C4-2B (cell line): ENCODE measurements around the gene CDHR2.

Source experiments
- H3K27ac ChIP-seq: fragments of 450-650 bp; 2 replicates; pipeline ENCODE4 v1.5.1; 2017
- ZFX ChIP-seq: fragments of 450-650 bp; IDR thresholded peaks from 2 replicates; pipeline ENCODE4 v1.6.1; 2017
- TF ChIP-seq, protein P1 (sequence below): fragments of 450-650 bp; conservative IDR thresholded peaks from 2 replicates; pipeline ENCODE4 v1.5.1; 2017; ENCODE audit warnings: mild to moderate bottlenecking

The CDHR2 gene

DNA sequence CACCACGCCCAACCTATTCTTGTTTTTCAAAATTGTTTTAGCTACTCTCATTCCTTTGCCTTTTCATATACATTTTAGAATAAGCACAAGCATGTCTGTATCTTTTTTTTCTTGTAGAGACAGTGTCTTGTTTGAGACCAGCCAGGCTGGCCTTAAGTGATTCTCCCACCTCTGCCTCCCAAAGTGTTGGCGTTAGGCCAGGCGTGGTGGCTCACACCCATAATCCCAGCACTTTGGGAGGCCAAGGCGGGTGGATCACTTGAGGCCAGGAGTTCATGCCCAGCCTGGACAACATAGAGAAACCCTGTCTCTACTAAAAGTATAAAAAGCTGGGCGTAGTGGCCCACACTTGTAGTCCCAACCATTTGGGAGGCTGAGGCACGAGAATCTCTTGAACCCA lies 25.0 kb upstream of the CDHR2 start:
- TF ChIP-seq ZFX: no peak
- TF ChIP-seq, protein P1, sequence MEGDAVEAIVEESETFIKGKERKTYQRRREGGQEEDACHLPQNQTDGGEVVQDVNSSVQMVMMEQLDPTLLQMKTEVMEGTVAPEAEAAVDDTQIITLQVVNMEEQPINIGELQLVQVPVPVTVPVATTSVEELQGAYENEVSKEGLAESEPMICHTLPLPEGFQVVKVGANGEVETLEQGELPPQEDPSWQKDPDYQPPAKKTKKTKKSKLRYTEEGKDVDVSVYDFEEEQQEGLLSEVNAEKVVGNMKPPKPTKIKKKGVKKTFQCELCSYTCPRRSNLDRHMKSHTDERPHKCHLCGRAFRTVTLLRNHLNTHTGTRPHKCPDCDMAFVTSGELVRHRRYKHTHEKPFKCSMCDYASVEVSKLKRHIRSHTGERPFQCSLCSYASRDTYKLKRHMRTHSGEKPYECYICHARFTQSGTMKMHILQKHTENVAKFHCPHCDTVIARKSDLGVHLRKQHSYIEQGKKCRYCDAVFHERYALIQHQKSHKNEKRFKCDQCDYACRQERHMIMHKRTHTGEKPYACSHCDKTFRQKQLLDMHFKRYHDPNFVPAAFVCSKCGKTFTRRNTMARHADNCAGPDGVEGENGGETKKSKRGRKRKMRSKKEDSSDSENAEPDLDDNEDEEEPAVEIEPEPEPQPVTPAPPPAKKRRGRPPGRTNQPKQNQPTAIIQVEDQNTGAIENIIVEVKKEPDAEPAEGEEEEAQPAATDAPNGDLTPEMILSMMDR: no peak
- H3K27ac ChIP-seq: no peak overlapping the region

DNA sequence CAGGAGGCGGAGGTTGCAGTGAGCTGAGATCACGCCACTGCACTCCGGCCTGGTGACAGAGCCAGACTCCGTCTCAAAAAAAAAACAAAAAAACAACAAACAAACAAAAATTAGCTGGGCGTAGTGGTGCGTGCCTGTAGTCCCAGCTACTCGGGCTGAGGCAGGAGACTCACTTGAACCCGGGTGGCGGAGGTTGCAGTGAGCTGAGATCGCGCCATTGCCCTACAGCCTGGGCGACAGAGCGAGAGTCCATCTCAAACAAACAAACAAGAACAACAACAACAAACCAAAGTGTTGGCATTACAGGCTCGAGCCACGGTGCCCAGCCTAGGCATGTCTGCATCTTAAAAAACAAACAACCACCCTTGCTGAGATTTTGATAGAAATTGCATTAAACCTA lies 24.2 kb upstream of the CDHR2 start:
- H3K27ac ChIP-seq: no peak overlapping the region
- TF ChIP-seq, protein P1: no peak
- no peak for TF ChIP-seq ZFX

DNA sequence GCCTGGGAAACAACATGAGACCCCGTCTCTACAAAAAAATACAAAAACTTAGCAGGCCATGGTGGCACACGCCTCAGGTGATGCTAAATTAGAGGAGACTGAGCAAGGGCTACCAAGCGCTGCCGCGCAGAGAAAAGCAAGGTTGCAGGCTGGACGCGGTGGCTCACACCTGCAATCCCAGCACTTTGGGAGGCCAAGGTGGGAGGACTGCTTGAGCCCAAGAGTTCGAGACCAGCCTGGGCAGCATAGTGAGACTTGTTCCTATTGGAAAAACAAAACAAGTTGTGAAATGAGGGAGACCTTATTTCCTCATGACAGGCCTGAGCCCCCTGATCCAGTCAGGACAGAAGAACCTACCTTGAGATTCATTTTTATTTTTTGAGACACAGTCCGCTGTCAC lies 23.5 kb upstream of the CDHR2 start:
- H3K27ac ChIP-seq: no peak overlapping the region
- no peak for TF ChIP-seq ZFX
- TF ChIP-seq, protein P1: no peak

DNA sequence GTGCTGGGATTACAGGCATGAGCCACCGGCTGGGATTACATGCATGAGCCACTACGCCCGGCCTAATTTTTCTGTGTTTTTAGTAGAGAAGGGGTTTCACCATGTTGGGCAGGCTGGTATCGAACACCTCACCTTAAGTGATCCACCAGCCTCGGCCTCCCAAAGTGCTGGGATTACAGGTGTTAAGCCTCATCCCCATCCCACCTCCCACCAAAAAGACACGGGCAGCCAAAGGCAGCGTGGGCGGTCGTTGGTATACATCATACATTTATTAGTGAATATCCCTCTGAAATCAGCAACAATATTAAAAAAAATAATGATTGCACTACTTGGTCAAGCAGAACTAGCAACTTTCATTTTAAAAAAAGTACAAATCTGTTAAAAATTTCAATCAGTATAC lies 22.7 kb upstream of the CDHR2 start:
- no peak overlapping the region for H3K27ac ChIP-seq
- no peak for TF ChIP-seq ZFX
- TF ChIP-seq, protein P1: no peak

DNA sequence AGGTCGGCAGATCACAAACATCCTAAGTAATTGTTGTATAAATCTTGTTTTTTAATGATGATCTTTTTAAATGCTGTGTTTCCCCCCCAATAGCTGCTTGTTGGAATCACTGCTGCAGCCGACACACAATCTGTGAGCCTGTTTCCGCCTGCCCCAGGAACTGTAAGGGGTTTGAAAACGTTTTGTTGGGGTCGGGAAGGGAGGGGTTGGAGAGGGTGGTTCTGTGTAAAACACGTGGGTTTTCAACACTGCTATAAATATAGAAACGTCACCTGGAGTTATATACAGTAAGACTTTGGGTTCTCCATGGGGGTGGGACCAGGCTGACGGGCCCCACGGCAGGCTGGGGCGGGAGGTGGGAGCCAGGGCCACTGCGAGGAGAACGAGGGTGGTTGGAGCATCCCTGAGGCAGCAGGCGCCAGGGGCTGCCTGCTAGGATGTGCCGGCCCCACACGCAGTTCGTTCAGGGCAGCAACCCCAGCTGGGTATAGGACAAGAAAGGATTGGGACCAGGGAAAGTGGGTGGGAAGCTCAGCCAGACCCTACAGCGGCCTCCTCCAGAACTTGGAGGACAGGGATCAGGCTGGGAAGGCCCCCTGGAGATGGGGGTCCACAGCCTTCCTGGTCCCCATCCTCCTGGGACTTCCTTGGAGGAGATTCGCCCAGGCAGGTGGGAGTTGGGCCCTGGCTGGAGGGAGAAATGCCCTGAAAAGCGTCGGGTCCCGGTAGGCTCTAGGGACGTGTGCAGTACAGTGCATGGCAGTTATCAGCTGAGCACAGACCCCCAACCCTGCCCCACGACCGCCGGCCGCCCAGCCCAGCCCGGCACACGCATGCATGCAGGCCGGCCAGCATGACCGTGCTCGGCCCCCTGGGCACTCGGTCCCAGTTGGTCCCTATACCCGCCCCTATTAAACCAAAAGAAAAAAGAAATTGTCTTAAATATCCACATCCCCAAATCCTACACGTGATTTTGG lies 21.6 kb upstream of the CDHR2 start:
- H3K27ac ChIP-seq: no peak overlapping the region
- no peak for TF ChIP-seq ZFX
- TF ChIP-seq, protein P1: no peak

DNA sequence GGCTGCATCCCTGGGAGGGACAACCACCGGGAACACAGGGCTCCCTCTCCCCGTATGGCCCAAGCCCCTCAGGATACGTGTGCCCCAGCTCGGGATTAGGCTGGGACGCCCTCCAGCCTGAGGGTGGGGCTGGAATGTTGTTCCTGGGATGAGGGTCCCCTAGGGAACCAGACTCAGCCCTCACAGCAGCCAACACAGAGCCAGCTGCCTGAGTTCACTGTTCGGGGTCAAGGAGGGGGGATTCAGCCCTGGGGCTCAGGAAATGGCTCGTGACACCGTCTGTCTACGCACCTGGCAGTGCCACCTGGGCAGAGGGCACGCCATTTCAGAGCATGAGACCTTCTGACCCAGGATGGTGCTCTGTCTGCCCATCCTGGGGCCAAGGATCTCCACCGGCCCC lies 20.8 kb upstream of the CDHR2 start:
- TF ChIP-seq ZFX: no peak
- TF ChIP-seq, protein P1: no peak
- H3K27ac ChIP-seq: no peak overlapping the region

DNA sequence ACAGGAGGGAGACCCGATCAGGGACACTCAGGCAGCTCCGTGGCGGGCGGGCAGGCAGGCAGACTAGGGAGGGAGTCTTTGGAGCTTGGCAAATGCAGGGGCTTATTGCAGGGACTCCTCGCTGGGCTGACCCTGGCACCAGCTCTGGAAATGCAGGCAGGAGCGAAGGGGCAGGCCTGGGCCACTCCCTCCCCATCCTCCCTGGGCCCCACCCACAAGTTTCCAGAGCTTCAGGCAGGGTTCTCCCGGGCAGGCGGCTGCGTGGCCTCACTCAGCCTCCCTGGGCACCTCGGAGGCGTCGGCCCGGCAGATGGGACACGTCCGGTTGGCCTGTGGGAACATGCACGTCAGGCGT lies 20.4 kb upstream of the CDHR2 start:
- no peak for TF ChIP-seq ZFX
- TF ChIP-seq, protein P1: no peak
- no peak overlapping the region for H3K27ac ChIP-seq
